ENCODE results near the gene GZMM.
A peak's percentile ranks its signal among the peaks of the same experiment; 100 is the strongest.

DNA sequence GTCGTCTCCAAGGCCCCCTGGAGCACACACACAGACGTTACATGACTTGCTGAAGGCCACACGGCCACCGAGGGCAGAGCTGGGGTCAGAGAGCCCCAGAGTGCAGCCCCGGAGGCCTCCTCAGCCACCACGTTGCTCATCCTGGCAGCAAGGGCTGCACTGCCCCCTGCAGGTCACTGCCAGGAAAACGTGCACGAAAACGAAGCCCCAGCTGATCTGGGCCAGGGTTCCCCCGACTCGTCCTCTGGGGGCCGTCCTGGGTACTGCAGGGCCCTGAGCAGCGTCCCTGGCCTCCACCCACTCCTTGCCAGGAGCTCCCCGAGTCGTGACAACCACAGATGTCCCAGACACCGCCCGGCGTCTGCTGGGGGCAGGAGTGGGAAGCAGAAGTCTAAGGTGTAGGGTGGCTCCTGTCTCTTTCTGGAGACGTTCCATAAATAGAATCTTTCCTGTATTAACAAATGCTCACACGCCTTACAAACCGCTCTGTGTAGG is 33.2 kb upstream of the GZMM start:
- TF ChIP-seq EP300 (IDR thresholded peaks at IDR 0.05) (no peak), CTCF (IDR thresholded peaks at IDR 0.05) (peak; percentile 78 to 95 (median 85)), POLR2AphosphoS5 (IDR thresholded peaks at IDR 0.05) (peak; percentile 34 to 56), POLR2A (IDR thresholded peaks at IDR 0.05; ENCODE audit: low read depth) (no peak)
